GM12878 (cell line): Measurements from ENCODE around the gene TTC4. TPM values are rescaled to one million over a fixed set of nuclear protein-coding genes. Genes with fewer than 3 reads are reported as not detected.

Source experiments
- ATAC-seq: fragments of 200-7000 bp; cut with Tn5 transposase; 3 replicates; pipeline ENCODE4 v1.9.1; 2020; ENCODE audit warnings: mild to moderate bottlenecking, moderate library complexity
- BruUV-seq: library from RNA; stranded (reverse); fragments of 400-500 nt; replicated peaks from 2 replicates; lab custom pipeline; 2021; lab: Mats Ljungman, UMichigan
- CTCF ChIA-PET: fragments of 300-600 bp; sonication (Branson Sonifier 250); formaldehyde crosslinking; extraction: SDS; loops from one replicate; lab custom pipeline; 2021; ENCODE audit warnings: inconsistent platforms; lab: Yijun Ruan, JAX
- POLR2A ChIA-PET: fragments of 350-600 bp; formaldehyde crosslinking; extraction: SDS; loops from one replicate; lab custom pipeline; 2021; ENCODE audit warnings: inconsistent platforms; lab: Charles Lee
- RAD21 ChIA-PET: fragments of 300-600 bp; sonication (Branson Sonifier 250); formaldehyde crosslinking; loops from one replicate; lab custom pipeline; 2023; ENCODE audit warnings: antibody characterized with exemption; ENCODE audit not compliant: unreplicated experiment; lab: Charles Lee
- SMC1A ChIA-PET: fragments of 300-600 bp; sonication (Branson Sonifier 250); formaldehyde crosslinking; loops from one replicate; lab custom pipeline; 2023; ENCODE audit not compliant: unreplicated experiment, uncharacterized antibody; lab: Charles Lee
- DNase-seq: peaks from one replicate; pipeline ENCODE4 v3.0.0-alpha.2; 2011; ENCODE audit warnings: low read depth, low spot score
- FAIRE-seq: peaks from 3 replicates; lab custom pipeline; 2011; peaks lifted over from hg19 to GRCh38; lab: Jason Lieb, UNC
- H2AFZ ChIP-seq: 2 replicates; pipeline ENCODE4 v1.6.0; 2011; ENCODE audit warnings: low read depth, low read length, control low read depth; ENCODE audit not compliant: control insufficient read depth
- H3K27ac ChIP-seq: 2 replicates; pipeline ENCODE4 v1.5.1; 2011; ENCODE audit warnings: control low read depth; ENCODE audit not compliant: control insufficient read depth, insufficient read depth
- H3K27me3 ChIP-seq, 2 experiments: replicated peaks in 1 of 2; 2 replicates each; pipeline versions ENCODE4 v1.6.0 to v1.6.1; 2011; ENCODE audit warnings: low read length in 1 of 2; ENCODE audit not compliant: control insufficient read depth in 2 of 2, insufficient read depth in 2 of 2
- H3K36me3 ChIP-seq, 2 experiments: 2 replicates each; pipeline ENCODE4 v1.5.1; 2011; ENCODE audit warnings: low read length in 1 of 2; ENCODE audit not compliant: control insufficient read depth in 2 of 2, insufficient read depth in 2 of 2
- H3K4me1 ChIP-seq: 2 replicates; pipeline ENCODE4 v1.6.1; 2011; ENCODE audit warnings: mild to moderate bottlenecking, low read length, moderate library complexity, mixed read lengths; ENCODE audit not compliant: control insufficient read depth, insufficient read depth
- H3K4me2 ChIP-seq: 2 replicates; pipeline ENCODE4 v1.6.0; 2011; ENCODE audit warnings: control low read depth; ENCODE audit not compliant: control insufficient read depth, insufficient read depth
- H3K4me3 ChIP-seq: fragments of 200-600 bp; sonication (generic); 2 replicates; pipeline ENCODE4 v1.5.1; 2016
- H3K79me2 ChIP-seq: 2 replicates; pipeline ENCODE4 v1.6.0; 2011; ENCODE audit warnings: low read length; ENCODE audit not compliant: control insufficient read depth, insufficient read depth
- H3K9ac ChIP-seq: 2 replicates; pipeline ENCODE4 v1.8.0; 2011; ENCODE audit warnings: low read length, control low read depth, mixed read lengths; ENCODE audit not compliant: control insufficient read depth, insufficient read depth
- H3K9me3 ChIP-seq: replicated peaks from 3 replicates; pipeline ENCODE4 v1.5.1; 2011; ENCODE audit warnings: mild to moderate bottlenecking, low read length; ENCODE audit not compliant: control insufficient read depth, insufficient read depth
- H4K20me1 ChIP-seq: 2 replicates; pipeline ENCODE4 v1.6.0; 2011; ENCODE audit not compliant: control insufficient read depth, insufficient read depth
- BHLHE40 ChIP-seq, 2 experiments: fragments of 450-650 bp in 1 of 2; IDR thresholded peaks; 2 replicates each; pipeline ENCODE4 v1.6.1; 2011 to 2017; ENCODE audit warnings: low read depth in 2 of 2, borderline replicate concordance in 1 of 2, improper control_type of control experiment in 1 of 2, low read length in 1 of 2, mild to moderate bottlenecking in 1 of 2
- CBFB ChIP-seq: IDR thresholded peaks from 2 replicates; pipeline ENCODE4 v1.6.1; 2016; ENCODE audit warnings: antibody characterized with exemption, low read depth
- CEBPB ChIP-seq, 2 experiments: fragments of 150-350 bp in 1 of 2; IDR thresholded peaks; 2 replicates each; pipeline ENCODE4 v1.6.1; 2012 to 2014; ENCODE audit warnings: low read depth in 2 of 2, low read length in 2 of 2, borderline replicate concordance in 1 of 2, inconsistent platforms in 1 of 2
- E4F1 ChIP-seq: fragments of 450-650 bp; IDR thresholded peaks from 2 replicates; pipeline ENCODE4 v1.6.1; 2018; ENCODE audit warnings: borderline replicate concordance, mild to moderate bottlenecking; ENCODE audit not compliant: partially characterized antibody
- GATAD2B ChIP-seq: fragments of 450-650 bp; conservative IDR thresholded peaks from 2 replicates; pipeline ENCODE4 v1.6.1; 2017; ENCODE audit warnings: low read depth, mild to moderate bottlenecking, moderate library complexity
- IKZF1 ChIP-seq: fragments of 450-650 bp; conservative IDR thresholded peaks from 2 replicates; pipeline ENCODE4 v1.6.1; 2017; ENCODE audit warnings: antibody characterized with exemption, mild to moderate bottlenecking
- KLF5 ChIP-seq: fragments of 450-650 bp; IDR thresholded peaks from 2 replicates; pipeline ENCODE4 v1.6.1; 2014; ENCODE audit warnings: mild to moderate bottlenecking; ENCODE audit not compliant: partially characterized antibody
- NBN ChIP-seq: fragments of 450-650 bp; IDR thresholded peaks from 2 replicates; pipeline ENCODE4 v1.6.1; 2016
- POLR2A ChIP-seq: IDR thresholded peaks from 2 replicates; pipeline ENCODE4 v1.6.1; 2011; ENCODE audit warnings: low read depth, mild to moderate bottlenecking, low read length
- POU2F2 ChIP-seq: IDR thresholded peaks from 3 replicates; pipeline ENCODE4 v1.6.1; 2011; ENCODE audit warnings: low read depth, mild to moderate bottlenecking, low read length, borderline replicate concordance
- RELA ChIP-seq: fragments of 450-650 bp; IDR thresholded peaks from 2 replicates; pipeline ENCODE4 v1.8.0; 2014; ENCODE audit warnings: borderline replicate concordance; ENCODE audit not compliant: partially characterized antibody
- REST ChIP-seq: IDR thresholded peaks from 2 replicates; pipeline ENCODE4 v1.6.1; 2012; ENCODE audit warnings: mild to moderate bottlenecking, low read depth, low read length
- ZBTB40 ChIP-seq: fragments of 450-650 bp; IDR thresholded peaks from 2 replicates; pipeline ENCODE4 v1.6.1; 2016; ENCODE audit warnings: mild to moderate bottlenecking, moderate library complexity, borderline replicate concordance
- ZNF24 ChIP-seq: fragments of 450-650 bp; IDR thresholded peaks from 2 replicates; pipeline ENCODE4 v1.6.1; 2017; ENCODE audit warnings: antibody characterized with exemption, mild to moderate bottlenecking
- WGBS: methylation state at CpG from one replicate; pipeline ENCODE4 v1.1.6; 2016; ENCODE audit warnings: low lambda C conversion rate; ENCODE audit not compliant: insufficient replicate concordance, insufficient coverage; ENCODE audit errors: missing lambda C conversion rate; 5-methylcytosine and 5-hydroxymethylcytosine counted together
- in situ Hi-C: fragments of 300-500 bp; cut with MboI; formaldehyde crosslinking; loops from 9 replicates; pipeline ENCODE4 v1.14.3; 2018; ENCODE audit warnings: mixed read lengths
- intact Hi-C: fragments of 100-400 bp; cut with micrococcal nuclease; formaldehyde crosslinking; loops from one replicate; pipeline ENCODE4 v1.14.2; 2022; ENCODE audit not compliant: unreplicated experiment
- polyA plus RNA-seq, 11 experiments: library from polyadenylated mRNA; depleted of rRNA in 4 of 11; unstranded in 6 of 11; stranded (reverse) in 5 of 11; fragments of >200 nt; fragmentation: Nextera tagmentation in 4 of 11; fragmentation: Illumina TruSeq in 1 of 11; extraction: Ambion mirVana in 4 of 11; extraction: Trizol in 1 of 11; gene quantifications; 1 replicate in 1 of 11; 2 replicates in 10 of 11; pipeline versions ENCODE4 v1.2.1 to v1.2.3, GENCODE V29; 2011 to 2016; ENCODE audit warnings: inconsistent platforms in 2 of 11, missing spikeins in 2 of 11, low read depth in 1 of 11
- total RNA-seq, 4 experiments: library from RNA; depleted of rRNA in 3 of 4; stranded (reverse); fragments of >200 nt in 3 of 4; fragmentation: Illumina TruSeq in 1 of 4; extraction: Trizol in 1 of 4; gene quantifications; 2 replicates each; pipeline versions ENCODE4 v1.2.1 to v1.2.3, GENCODE V29; 2013 to 2021

The TTC4 gene
- total and polyA plus RNA-seq, 10 of the 15 experiments (the other 5 are each of a cell fraction or from before 2014, with no cell fraction given), result 23.4 to 50.5 (median 36.0) TPM

- TF ChIP-seq E4F1 (no peak), POU2F2 (no peak)
- TF ChIP-seq, all 136 proteins: peak for 0
Measured at GRCh38 chr1:54710434-54710833, 5.2 kb upstream of the TTC4 start (continued).

GRCh38 chr1:54710841-54711240, 4.8 kb upstream of the TTC4 start:
- 68% methylated on average over 6 of the region's 6 CpGs for WGBS
- Histone ChIP-seq H2AFZ (no peak overlapping the region), H3K27ac (no peak overlapping the region), H3K4me1 (no peaks in the 10 kb centered on the region), H3K4me2 (no peak overlapping the region), H3K9ac (no peak overlapping the region), H3K27me3 (no peaks in the 10 kb centered on the region; a peak in 1 of 4 replicates), H3K79me2 (peaks cover 2% of the 10 kb centered on the region), H3K36me3 (no peaks in the 10 kb centered on the region), H3K9me3 (no peaks in the 10 kb centered on the region), H4K20me1 (no peaks in the 10 kb centered on the region), H3K4me3 (no peak overlapping the region)
- FAIRE-seq, result no peak
- ChIA-PET RAD21 (no interaction called here), CTCF (no interaction called here), SMC1A (no interaction called here), POLR2A (no interaction called here)
- in situ Hi-C loops, result no loop called here
- intact Hi-C loops, result no loop called here
- no peak for DNase-seq
- no TSS peak for BruUV-seq
- ATAC-seq, result no peak
- no peak for TF ChIP-seq BHLHE40 (IDR thresholded peaks at IDR 0.05; ENCODE audit: borderline replicate concordance in 1 of 2, low read depth in 2 of 2, low read length in 1 of 2)
- TF ChIP-seq ZBTB40, result no peak
- no peak for TF ChIP-seq POLR2A
- no peak for TF ChIP-seq IKZF1
- no peak for TF ChIP-seq GATAD2B
- no peak for TF ChIP-seq CEBPB (IDR thresholded peaks at IDR 0.05; ENCODE audit: borderline replicate concordance in 1 of 2, low read depth in 2 of 2, low read length in 2 of 2)
- no peak for TF ChIP-seq RELA
- no peak for TF ChIP-seq NBN
- TF ChIP-seq REST, result no peak
- no peak for TF ChIP-seq KLF5
- TF ChIP-seq CBFB, result no peak
- TF ChIP-seq ZNF24, result no peak
